WTC11 (cell line): Measurements from ENCODE around the gene SNX7. TPM values are rescaled to one million over a fixed set of nuclear protein-coding genes. Genes with fewer than 3 reads are reported as not detected.

ENCODE experiments used
- ATAC-seq: fragments of 200-7000 bp; cut with Tn5 transposase; 2 replicates; pipeline ENCODE4 v1.10.0; 2021; ENCODE audit warnings: mild to moderate bottlenecking, moderate library complexity
- CTCF ChIA-PET: fragments of 300-600 bp; sonication (Branson Sonifier 250); formaldehyde crosslinking; loops from one replicate; lab custom pipeline; 2021; ENCODE audit warnings: antibody characterized with exemption; lab: Charles Lee
- POLR2A ChIA-PET: fragments of 350-600 bp; sonication (Branson Sonifier 250); formaldehyde crosslinking; loops from one replicate; lab custom pipeline; 2021; ENCODE audit warnings: antibody characterized with exemption; lab: Charles Lee
- DNase-seq: peaks from one replicate; pipeline ENCODE4 v3.0.0; 2021; ENCODE audit warnings: low spot score
- H3K27ac Mint-ChIP-seq: 2 replicates; pipeline ENCODE4 v1.8.0; 2021; ENCODE audit warnings: mixed read lengths
- H3K27me3 Mint-ChIP-seq: 2 replicates; pipeline ENCODE4 v1.8.0; 2021; ENCODE audit warnings: low read depth, mild to moderate bottlenecking, moderate library complexity, mixed read lengths
- H3K36me3 Mint-ChIP-seq: 2 replicates; pipeline ENCODE4 v1.8.0; 2021; ENCODE audit warnings: mixed read lengths
- H3K4me1 Mint-ChIP-seq: 2 replicates; pipeline ENCODE4 v1.8.0; 2022; ENCODE audit warnings: mixed read lengths
- H3K4me3 Mint-ChIP-seq: 2 replicates; pipeline ENCODE4 v1.8.0; 2021; ENCODE audit warnings: mild to moderate bottlenecking, moderate library complexity, mixed read lengths
- H3K9me3 Mint-ChIP-seq: 2 replicates; pipeline ENCODE4 v1.8.0; 2021; ENCODE audit warnings: mixed read lengths
- ARID4B ChIP-seq: sonication (generic); formaldehyde crosslinking; IDR thresholded peaks from 2 replicates; pipeline ENCODE4 v1.8.0; 2023; ENCODE audit warnings: missing genetic modification reagents, mild to moderate bottlenecking, borderline replicate concordance
- CDX4 ChIP-seq: fragments of 250-450 bp; sonication (Bioruptor Pico); IDR thresholded peaks from 2 replicates; pipeline ENCODE4 v1.9.0; 2021; ENCODE audit warnings: moderate library complexity, mild to moderate bottlenecking, inconsistent platforms, borderline replicate concordance
- CREM ChIP-seq: sonication (generic); formaldehyde crosslinking; IDR thresholded peaks from 2 replicates; pipeline ENCODE4 v1.8.1; 2022; ENCODE audit warnings: mild to moderate bottlenecking, missing genetic modification reagents, moderate library complexity
- EMX1 ChIP-seq: fragments of 250-450 bp; sonication (Bioruptor Pico); IDR thresholded peaks from 2 replicates; pipeline ENCODE4 v1.8.0; 2021; ENCODE audit warnings: mild to moderate bottlenecking
- GABPB1 ChIP-seq: sonication (generic); formaldehyde crosslinking; IDR thresholded peaks from 2 replicates; pipeline ENCODE4 v1.8.1; 2023; ENCODE audit warnings: mild to moderate bottlenecking, missing genetic modification reagents
- GTF2I ChIP-seq: fragments of 250-450 bp; sonication (Bioruptor Pico); conservative IDR thresholded peaks from 2 replicates; pipeline ENCODE4 v1.4.0; 2021; ENCODE audit warnings: mild to moderate bottlenecking
- MYBL2 ChIP-seq: sonication (generic); formaldehyde crosslinking; IDR thresholded peaks from 2 replicates; pipeline ENCODE4 v1.8.1; 2023; ENCODE audit warnings: mild to moderate bottlenecking, moderate library complexity, missing genetic modification reagents
- NFE2L1 ChIP-seq: sonication (generic); formaldehyde crosslinking; IDR thresholded peaks from 2 replicates; pipeline ENCODE4 v1.8.1; 2023; ENCODE audit warnings: missing genetic modification reagents
- PREB ChIP-seq: sonication (generic); formaldehyde crosslinking; IDR thresholded peaks from 2 replicates; pipeline ENCODE4 v1.8.1; 2022; ENCODE audit warnings: mild to moderate bottlenecking, missing genetic modification reagents, moderate library complexity, borderline replicate concordance
- RELA ChIP-seq: sonication (generic); formaldehyde crosslinking; IDR thresholded peaks from 2 replicates; pipeline ENCODE4 v1.8.1; 2022; ENCODE audit warnings: missing genetic modification reagents, mild to moderate bottlenecking, borderline replicate concordance
- ZNF219 ChIP-seq: sonication (generic); formaldehyde crosslinking; IDR thresholded peaks from 2 replicates; pipeline ENCODE4 v1.8.0; 2023; ENCODE audit warnings: missing genetic modification reagents, mild to moderate bottlenecking, borderline replicate concordance
- ZNF423 ChIP-seq: fragments of 250-450 bp; sonication (Bioruptor Pico); IDR thresholded peaks from 2 replicates; pipeline ENCODE4 v2.1.2; 2022; ENCODE audit warnings: mild to moderate bottlenecking, moderate library complexity
- total RNA-seq: library from RNA; stranded (reverse); gene quantifications from 3 replicates; pipeline ENCODE4 v1.2.3, GENCODE V29; 2021
- TF ChIP-seq, protein P1 (sequence below): sonication (generic); formaldehyde crosslinking; IDR thresholded peaks from 2 replicates; pipeline ENCODE4 v1.8.1; 2023; ENCODE audit warnings: mild to moderate bottlenecking, missing genetic modification reagents, moderate library complexity
- TF ChIP-seq, protein P2 (sequence below): sonication (generic); formaldehyde crosslinking; IDR thresholded peaks from 2 replicates; pipeline ENCODE4 v1.8.1; 2022; ENCODE audit warnings: missing genetic modification reagents, borderline replicate concordance
- TF ChIP-seq, protein P3 (sequence below): fragments of 200-600 bp; IDR thresholded peaks from 2 replicates; pipeline ENCODE4 v1.8.0; 2022; ENCODE audit warnings: antibody characterized with exemption
- TF ChIP-seq, protein P4 (sequence below): sonication (generic); formaldehyde crosslinking; IDR thresholded peaks from 2 replicates; pipeline ENCODE4 v1.8.0; 2022; ENCODE audit warnings: missing genetic modification reagents
- TF ChIP-seq, protein P5 (sequence below): sonication (generic); formaldehyde crosslinking; IDR thresholded peaks from 2 replicates; pipeline ENCODE4 v1.8.1; 2022; ENCODE audit warnings: mild to moderate bottlenecking, moderate library complexity, missing genetic modification reagents

Gene SNX7
- total RNA-seq, 1 experiment from 2014 or later: 15.7 TPM

DNA sequence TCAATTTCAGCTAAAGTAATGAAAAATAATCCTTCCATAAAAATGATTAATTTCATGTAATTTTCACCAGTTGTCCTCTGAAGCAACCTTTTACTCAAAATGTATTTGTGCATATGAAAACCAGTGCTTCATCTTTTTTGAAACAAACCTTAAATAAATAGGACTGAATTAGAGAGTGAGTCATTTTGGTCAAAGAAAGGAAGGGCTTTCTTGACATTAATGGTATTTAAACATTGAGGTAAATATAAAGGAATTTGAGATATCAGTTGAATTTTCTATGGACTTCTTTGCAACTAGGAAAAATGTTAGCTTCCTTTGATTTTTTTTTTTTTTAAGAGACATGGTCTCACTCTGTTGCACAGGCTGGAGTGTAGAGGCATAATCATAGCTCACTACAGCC lies 38.7 kb downstream of the SNX7 start (continued):
- TF ChIP-seq, protein P1, sequence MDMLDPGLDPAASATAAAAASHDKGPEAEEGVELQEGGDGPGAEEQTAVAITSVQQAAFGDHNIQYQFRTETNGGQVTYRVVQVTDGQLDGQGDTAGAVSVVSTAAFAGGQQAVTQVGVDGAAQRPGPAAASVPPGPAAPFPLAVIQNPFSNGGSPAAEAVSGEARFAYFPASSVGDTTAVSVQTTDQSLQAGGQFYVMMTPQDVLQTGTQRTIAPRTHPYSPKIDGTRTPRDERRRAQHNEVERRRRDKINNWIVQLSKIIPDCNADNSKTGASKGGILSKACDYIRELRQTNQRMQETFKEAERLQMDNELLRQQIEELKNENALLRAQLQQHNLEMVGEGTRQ: no peak
- TF ChIP-seq, protein P2, sequence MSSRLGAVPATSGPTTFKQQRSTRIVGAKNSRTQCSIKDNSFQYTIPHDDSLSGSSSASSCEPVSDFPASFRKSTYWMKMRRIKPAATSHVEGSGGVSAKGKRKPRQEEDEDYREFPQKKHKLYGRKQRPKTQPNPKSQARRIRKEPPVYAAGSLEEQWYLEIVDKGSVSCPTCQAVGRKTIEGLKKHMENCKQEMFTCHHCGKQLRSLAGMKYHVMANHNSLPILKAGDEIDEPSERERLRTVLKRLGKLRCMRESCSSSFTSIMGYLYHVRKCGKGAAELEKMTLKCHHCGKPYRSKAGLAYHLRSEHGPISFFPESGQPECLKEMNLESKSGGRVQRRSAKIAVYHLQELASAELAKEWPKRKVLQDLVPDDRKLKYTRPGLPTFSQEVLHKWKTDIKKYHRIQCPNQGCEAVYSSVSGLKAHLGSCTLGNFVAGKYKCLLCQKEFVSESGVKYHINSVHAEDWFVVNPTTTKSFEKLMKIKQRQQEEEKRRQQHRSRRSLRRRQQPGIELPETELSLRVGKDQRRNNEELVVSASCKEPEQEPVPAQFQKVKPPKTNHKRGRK (CRISPR knock-in tag): no peak

DNA sequence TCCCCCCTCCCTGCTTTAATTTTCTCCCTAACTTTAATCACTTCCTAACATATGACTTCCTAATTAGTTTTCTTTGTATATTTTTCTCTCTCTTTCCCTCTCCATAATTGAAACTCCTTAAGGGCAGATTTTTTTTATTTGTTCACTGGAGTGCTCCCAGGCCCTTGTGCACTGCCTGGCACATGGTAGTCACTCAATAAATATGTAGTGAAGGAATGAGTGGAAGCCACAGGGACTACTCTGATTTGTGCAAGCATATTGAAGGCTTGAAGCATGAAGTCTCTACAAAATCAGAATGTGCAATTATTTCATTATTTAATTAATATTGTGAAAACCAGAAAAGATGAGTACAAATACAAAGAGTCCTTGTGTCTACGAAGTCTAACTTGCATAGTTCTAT lies 41.5 kb downstream of the SNX7 start:
- CTCF ChIA-PET: no interaction called here
- no peak for DNase-seq
- H3K9me3 Mint-ChIP-seq: no peaks in the 10 kb centered on the region
- no peaks in the 10 kb centered on the region for H3K4me1 Mint-ChIP-seq
- no peak for TF ChIP-seq CDX4
- TF ChIP-seq, protein P2 (CRISPR knock-in tag): no peak
- TF ChIP-seq NFE2L1 (CRISPR knock-in tag): no peak
- TF ChIP-seq CREM: no peak
- no peak for TF ChIP-seq GTF2I (CRISPR knock-in tag)
- no peak for TF ChIP-seq RELA
- TF ChIP-seq, protein P3, sequence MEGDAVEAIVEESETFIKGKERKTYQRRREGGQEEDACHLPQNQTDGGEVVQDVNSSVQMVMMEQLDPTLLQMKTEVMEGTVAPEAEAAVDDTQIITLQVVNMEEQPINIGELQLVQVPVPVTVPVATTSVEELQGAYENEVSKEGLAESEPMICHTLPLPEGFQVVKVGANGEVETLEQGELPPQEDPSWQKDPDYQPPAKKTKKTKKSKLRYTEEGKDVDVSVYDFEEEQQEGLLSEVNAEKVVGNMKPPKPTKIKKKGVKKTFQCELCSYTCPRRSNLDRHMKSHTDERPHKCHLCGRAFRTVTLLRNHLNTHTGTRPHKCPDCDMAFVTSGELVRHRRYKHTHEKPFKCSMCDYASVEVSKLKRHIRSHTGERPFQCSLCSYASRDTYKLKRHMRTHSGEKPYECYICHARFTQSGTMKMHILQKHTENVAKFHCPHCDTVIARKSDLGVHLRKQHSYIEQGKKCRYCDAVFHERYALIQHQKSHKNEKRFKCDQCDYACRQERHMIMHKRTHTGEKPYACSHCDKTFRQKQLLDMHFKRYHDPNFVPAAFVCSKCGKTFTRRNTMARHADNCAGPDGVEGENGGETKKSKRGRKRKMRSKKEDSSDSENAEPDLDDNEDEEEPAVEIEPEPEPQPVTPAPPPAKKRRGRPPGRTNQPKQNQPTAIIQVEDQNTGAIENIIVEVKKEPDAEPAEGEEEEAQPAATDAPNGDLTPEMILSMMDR: no peak
- TF ChIP-seq ARID4B (CRISPR knock-in tag): no peak
- no peak for TF ChIP-seq ZNF219
- TF ChIP-seq, protein P4, sequence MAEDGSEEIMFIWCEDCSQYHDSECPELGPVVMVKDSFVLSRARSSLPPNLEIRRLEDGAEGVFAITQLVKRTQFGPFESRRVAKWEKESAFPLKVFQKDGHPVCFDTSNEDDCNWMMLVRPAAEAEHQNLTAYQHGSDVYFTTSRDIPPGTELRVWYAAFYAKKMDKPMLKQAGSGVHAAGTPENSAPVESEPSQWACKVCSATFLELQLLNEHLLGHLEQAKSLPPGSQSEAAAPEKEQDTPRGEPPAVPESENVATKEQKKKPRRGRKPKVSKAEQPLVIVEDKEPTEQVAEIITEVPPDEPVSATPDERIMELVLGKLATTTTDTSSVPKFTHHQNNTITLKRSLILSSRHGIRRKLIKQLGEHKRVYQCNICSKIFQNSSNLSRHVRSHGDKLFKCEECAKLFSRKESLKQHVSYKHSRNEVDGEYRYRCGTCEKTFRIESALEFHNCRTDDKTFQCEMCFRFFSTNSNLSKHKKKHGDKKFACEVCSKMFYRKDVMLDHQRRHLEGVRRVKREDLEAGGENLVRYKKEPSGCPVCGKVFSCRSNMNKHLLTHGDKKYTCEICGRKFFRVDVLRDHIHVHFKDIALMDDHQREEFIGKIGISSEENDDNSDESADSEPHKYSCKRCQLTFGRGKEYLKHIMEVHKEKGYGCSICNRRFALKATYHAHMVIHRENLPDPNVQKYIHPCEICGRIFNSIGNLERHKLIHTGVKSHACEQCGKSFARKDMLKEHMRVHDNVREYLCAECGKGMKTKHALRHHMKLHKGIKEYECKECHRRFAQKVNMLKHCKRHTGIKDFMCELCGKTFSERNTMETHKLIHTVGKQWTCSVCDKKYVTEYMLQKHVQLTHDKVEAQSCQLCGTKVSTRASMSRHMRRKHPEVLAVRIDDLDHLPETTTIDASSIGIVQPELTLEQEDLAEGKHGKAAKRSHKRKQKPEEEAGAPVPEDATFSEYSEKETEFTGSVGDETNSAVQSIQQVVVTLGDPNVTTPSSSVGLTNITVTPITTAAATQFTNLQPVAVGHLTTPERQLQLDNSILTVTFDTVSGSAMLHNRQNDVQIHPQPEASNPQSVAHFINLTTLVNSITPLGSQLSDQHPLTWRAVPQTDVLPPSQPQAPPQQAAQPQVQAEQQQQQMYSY: no peak
- no peak for TF ChIP-seq GABPB1 (CRISPR knock-in tag)
- TF ChIP-seq ZNF423 (CRISPR knock-in tag): no peak
- no peak for TF ChIP-seq PREB (CRISPR knock-in tag)
- no peak for TF ChIP-seq EMX1 (CRISPR knock-in tag)
- TF ChIP-seq, protein P5, sequence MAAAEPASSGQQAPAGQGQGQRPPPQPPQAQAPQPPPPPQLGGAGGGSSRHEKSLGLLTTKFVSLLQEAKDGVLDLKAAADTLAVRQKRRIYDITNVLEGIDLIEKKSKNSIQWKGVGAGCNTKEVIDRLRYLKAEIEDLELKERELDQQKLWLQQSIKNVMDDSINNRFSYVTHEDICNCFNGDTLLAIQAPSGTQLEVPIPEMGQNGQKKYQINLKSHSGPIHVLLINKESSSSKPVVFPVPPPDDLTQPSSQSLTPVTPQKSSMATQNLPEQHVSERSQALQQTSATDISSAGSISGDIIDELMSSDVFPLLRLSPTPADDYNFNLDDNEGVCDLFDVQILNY: no peak
- no peak for TF ChIP-seq MYBL2 (CRISPR knock-in tag)
- POLR2A ChIA-PET: no interaction called here
- no peaks in the 10 kb centered on the region for H3K36me3 Mint-ChIP-seq
- no peak overlapping the region for H3K4me3 Mint-ChIP-seq
- no peak overlapping the region for H3K27ac Mint-ChIP-seq
- H3K27me3 Mint-ChIP-seq: no peaks in the 10 kb centered on the region
- ATAC-seq: no peak
